Activated naive CD4-positive, alpha-beta T cell (primary cell): ENCODE results near the gene TMEM87B.
"Not testable (repeated sequence)": the region's sequence is repeated elsewhere in the genome, so short reads cannot be mapped to it uniquely, and the experiment has no call there.

Experiments
- DNase-seq, 4 experiments: peaks; one replicate each; lab custom pipeline; 2025; lab: John Stamatoyannopoulos, UW

Gene TMEM87B

DNA sequence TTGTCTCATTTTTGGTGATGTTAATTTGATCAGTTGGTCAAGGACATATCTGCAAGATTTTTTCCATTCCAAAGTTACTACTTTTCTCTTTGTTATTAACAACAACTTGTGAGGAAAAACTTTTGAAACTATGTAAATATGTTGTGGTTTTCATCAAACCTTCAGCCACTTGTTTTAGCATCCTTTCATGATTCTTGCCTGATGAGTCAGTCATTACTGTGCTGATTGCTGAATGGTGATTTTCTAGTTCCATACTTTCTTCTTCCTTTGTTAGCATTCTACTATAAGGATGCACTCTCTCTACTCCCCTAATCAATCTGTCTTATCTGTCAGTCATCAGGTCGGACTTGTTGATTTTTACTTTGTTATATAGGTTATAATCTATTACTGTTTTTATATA is 10.9 kb downstream of the TMEM87B start:
- DNase-seq, result no peak

DNA sequence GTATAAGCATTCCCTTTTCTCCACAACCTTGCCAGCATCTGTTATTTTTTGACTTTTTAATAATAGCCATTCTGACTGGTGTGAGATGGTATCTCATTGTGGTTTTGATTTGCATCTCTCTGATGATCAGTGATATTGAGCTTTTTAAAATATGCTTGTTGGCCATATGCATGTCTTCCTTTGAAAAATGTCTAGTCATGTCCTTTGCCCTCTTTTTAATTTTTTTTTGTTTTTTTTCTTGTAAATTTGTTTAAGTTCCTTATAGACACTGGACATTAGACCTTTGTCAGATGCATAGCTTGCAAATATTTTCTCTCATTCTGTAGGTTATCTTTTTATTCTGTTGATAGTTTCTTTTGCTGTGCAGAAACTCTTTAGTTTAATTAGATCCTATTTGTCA is 14.7 kb downstream of the TMEM87B start:
- not testable (repeated sequence) for DNase-seq

DNA sequence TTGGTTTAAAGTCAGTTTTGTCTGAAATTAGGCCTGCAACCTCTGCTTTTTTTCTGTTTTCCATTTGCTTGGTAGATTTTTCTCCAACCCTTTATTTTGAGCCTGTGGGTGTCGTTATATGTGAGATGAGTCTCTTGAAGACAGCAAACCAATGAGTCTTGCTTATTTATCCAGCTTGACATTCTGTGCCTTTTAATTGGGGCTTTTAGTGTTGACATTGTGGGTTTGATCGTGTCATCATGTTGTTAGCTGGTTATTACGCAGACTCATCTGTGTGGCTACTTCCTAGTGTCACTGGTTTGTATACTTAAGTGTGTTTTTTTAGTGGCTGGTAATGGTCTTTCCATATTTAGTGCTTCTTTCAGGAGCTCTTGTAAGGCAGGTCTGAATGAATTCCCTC is 18.8 kb downstream of the TMEM87B start:
- no peak for DNase-seq

DNA sequence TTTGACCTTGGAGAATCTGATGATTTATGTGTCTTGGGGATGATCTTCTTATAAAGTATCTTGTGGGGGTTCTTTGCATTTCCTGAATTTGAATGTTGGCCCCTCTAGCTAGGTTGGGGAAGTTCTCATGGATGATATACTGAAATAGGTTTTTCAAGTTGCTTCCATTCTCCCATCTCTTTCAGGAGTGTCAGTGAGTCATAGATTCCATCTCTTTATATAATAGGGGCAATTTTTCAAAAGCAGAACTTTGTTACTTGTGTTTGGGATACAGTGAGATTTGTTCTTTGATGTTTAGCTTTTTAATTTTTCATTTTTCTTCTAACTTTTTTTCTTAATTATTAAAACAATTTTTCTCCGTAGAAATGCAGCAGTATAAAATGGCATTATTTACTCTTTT is 19.4 kb downstream of the TMEM87B start:
- DNase-seq, result no peak

DNA sequence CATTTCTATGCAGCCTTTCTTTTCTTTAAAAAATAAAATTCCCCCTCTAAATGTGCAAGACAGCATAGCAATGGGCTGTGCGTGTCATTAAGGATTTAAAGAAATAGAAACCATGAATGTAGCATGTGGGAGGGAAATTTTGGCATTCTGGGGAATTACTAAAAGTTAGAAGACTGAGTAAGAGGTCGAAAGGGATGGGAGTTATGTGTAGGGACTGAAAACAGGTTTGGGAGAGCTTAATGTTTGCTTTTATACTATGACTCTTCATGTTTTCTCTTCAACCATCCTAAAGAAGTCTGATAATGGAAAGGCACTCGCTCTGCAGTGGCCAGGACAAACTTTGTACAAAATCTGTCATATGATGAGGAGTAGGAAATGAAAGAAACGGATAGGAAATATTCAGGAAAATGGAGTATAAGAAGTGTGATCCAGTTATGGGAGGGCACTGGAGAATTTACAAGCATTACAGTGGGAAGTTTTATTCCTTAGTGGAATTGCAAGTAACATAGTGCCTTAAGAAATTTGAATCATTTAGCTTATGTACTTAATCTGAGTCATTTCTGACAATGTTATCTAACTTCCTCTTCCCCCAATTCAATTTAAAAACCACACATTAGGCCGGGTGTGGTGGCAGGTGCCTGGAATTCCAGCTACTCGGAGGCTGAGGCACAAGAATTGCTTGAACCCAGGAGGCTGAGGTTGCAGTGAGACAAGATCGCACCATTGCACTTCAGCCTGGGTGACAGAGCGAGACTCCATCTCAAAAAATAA is 20.6 kb downstream of the TMEM87B start:
- no peak for DNase-seq

DNA sequence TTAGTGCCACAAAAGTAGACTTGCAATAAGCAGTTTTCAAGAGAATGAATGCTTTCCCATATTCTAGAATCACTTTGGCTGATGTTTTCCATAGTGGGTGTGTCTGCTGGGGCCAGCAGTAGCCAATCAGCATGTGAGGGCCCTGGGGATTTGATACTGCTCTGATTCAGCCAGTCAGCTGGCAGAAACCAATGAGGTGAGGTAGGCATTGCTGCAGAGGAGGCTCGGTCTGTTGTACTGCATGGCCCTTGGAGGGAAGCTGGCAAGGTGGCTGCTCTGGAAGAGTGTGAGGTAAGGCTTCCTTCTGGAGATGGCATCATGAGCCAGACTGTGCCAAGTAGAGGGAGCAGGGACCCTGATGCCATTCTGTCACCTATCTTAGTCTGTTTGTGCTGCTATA is 22.7 kb downstream of the TMEM87B start:
- DNase-seq, result no peak

DNA sequence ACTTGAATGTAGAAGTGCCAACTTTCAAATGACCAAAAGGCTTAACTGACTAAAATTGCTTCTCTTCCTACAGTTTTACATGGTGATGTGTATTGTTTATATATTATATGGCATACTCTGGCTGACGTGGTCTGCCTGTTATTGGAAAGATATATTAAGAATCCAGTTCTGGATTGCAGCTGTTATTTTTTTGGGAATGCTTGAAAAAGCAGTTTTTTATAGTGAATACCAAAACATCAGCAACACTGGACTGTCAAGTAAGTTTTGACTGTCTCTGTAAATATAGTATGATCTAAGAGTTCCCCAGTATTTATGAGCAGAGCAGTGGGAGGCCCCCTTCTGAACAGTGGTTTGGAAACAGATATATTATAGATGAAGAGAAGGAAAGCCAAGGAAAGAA is 26.2 kb downstream of the TMEM87B start:
- no peak for DNase-seq

DNA sequence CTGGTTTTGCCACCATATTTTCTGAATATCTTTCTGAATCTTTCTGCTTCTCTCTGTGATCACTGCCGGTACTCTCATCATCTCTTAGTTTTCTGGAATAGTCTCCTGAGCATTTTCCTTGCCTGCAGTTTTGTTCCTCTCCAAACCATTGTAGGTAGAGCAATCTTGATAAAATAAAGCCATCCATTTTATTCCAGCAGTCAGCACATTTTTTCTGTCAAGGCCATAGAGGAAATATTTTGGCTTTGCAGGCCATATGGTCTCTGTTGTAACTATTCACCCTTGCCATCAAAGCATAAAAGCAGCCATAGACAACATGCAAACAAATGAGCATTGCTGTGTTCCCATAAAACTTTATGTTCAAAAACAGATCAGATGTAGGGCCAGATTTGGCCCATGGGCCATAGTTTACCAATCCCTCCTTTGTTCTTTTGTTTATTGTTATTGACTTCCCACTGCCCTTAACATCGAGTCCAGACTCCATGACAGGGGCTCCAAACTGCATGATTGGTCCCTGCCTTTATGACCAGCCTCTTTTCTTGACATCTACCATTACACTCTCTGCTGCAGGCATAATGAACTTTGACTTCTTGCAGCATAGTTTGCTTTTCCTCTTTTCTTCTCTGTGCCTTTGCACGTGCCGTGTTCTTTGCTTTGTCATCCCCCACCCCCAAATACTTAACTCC is 29.8 kb downstream of the TMEM87B start:
- no peak for DNase-seq

DNA sequence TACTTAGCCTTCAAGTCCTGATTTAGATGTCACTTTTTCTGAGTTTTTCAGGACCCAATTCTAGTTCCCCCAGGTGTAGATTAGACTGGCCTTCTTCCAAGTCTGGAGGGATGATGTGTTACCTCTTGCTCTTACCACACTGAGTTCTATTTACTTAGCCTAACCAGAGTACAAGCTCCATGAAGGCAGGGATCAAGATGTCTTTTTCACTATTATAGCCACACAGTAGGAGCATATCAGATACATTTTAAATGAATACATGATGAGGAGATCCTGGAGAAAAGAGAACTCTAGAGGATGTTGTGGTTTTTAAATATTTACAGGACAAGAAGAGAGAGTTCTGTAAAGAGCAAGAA is 30.3 kb downstream of the TMEM87B start:
- DNase-seq, result no peak

DNA sequence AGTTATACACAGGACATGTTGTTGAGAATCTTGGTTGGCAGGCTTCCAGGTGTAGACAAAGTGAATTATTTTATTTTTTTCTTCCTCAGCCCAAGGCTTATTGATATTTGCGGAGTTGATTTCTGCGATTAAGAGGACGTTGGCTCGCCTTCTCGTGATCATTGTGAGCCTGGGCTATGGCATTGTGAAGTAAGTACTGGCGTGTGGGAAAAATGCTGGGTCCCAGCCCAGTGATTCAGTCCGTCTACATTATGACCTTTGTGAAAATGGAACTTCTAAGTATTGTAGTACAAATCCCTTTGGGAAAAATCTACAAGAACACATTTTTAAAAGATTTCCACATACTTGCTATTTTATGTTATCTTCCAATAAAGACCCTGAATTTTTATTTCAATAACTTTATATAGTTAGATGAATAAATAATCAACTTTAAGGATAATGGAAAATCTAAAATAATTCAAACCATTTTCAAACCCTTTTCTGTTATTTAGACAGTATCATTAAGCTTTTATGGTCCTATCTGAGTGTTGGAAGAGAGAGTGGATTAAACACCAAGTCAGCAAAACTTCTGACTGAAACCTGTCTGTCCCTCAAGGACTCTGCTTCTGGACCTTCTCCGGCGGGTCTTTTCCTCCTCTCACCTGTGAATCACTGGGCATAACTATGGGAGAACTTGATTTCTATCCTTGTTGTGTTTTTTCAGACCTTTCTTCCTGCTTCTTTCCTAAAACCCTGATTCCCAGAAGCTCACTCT is 31.0 kb downstream of the TMEM87B start:
- DNase-seq, result no peak

DNA sequence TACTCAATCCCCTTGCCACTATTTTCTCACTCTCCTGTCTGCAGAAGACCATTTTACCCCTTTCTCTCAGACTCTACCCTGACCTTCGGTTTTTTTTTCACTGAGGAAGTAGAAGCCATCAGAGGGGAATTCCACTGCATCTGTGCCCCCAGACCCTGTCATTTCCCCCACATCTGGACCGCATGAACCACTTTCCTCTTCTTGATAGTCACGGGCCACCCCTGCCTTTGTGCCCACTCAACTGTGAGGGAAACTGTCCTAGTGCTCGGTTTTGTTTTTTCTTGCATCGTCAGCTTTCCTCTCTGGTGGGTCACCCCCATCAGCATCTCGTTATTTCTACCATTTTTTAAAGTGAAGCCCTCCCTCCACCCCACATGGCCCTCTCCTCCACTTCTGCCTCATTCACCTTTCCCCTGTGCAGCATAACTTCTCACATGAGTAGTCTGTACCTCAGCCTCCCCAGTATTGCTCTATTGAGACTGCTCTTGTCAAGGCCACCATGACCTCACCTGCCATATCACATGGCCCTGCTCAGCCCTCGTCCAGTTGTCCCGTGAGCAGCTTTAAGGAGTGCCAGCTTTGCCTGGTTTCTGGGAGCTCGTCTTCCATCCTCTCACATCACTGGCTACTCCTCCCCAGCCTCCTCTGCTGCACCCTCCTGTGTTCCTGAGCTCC is 32.4 kb downstream of the TMEM87B start:
- DNase-seq, result no peak

DNA sequence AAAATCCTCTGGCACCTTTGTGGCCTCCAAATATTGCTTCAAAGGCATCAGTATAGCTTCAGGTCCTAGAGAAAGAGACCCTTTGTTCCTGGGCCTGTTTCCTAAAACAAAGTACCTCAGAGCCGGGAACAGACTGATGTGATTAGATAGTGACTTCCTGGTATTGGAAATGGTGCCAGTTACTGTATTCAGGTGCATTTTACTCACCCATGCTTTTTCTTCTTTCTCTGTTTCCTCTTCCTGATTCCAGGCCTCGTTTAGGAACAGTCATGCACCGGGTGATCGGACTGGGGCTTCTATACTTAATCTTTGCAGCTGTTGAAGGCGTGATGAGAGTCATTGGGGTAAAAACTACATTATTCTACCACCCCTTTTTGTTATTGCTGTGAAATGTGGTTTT is 34.3 kb downstream of the TMEM87B start:
- no peak for DNase-seq

DNA sequence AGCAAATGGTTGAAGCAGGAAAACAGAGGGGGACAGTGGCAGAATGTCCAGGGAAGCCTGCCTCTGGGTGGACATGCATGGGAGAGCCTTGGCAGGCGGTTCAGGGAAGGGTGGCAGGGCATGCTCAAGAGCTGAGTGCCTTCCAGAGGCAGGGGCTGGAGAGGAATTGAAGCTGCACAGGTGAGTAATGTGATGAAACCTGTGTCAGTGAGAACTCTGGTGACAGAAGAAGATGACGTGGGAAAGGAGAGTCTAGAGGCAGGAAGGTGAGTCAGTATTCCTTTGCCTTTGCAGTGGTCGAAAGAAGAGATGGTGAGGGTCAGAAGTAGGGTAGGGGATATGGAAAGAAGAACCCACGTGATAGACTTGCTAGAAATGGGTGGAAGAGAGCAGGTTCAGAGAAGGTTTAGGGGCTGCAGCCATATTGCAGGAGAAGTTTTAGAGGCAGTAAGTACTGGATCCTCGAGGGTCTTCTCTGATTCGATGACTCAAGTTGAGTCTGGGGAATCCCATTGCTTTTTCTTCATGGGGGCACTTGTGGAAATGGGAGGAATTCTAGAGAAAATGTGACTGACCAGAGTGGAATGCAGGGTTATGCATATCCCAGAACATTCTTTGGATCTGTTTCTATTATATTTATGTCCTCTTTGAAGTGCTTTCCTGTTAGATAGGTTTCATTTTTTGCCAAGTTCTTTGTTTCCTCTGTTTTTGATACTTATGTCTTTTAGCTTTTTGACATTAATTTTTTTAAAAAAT is 37.4 kb downstream of the TMEM87B start:
- no peak for DNase-seq

DNA sequence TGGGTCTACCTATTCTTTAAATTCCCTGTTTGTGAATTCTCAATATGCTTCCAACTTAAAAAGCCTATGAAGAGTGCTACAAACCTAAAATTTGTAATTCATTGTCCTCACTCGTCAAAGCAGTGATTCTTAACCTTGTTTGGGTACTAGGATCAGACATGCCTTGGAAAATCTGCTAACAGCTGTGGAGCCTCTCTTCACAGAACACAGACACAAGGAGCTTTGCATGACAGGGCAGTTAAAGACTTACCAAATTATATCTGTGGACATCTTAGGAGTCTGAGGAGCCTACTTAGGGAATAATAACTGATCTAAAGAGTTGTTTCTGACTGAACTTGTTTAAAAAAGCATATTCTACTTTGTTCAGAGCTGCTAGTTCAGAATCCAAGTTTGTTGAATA is 38.1 kb downstream of the TMEM87B start:
- DNase-seq, result no peak

DNA sequence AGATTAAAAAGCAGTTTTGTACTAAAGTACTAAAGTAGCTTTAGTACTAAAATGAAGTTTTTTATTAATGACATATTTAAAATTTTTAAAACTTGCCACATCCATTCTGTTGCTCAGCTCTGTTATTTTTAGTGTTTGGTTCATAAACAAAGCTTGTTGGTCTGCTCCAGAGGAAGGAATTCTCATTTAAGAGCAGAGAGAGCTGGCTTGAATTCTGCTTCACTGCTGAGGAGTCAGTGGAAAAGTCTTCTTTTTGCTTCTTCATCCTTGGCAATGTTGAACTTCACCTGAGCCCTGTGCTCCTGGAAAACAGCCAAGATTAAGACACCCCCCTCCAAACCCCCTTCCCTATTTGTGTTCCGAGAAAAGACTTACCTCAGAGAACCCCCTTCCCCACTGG is 40.6 kb downstream of the TMEM87B start:
- DNase-seq, result no peak

DNA sequence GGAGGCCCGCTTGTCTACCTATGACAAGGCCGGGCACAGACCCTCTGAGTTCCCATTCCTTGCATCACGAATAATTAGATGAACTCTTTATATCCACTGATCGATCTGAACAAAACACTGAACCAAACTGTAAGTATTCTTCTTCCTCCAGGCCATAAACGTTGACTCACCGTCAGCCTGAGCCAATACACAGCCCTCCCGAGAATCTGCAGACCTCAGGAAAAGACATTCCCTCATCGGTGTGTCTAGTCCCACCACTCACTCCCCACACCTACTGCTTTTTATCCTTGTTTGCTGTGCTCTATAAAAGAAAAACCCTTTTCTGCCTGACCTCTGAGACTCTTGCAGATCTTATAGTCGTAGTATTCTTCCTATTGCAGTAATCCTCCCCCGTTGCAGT is 41.0 kb downstream of the TMEM87B start:
- no peak for DNase-seq

DNA sequence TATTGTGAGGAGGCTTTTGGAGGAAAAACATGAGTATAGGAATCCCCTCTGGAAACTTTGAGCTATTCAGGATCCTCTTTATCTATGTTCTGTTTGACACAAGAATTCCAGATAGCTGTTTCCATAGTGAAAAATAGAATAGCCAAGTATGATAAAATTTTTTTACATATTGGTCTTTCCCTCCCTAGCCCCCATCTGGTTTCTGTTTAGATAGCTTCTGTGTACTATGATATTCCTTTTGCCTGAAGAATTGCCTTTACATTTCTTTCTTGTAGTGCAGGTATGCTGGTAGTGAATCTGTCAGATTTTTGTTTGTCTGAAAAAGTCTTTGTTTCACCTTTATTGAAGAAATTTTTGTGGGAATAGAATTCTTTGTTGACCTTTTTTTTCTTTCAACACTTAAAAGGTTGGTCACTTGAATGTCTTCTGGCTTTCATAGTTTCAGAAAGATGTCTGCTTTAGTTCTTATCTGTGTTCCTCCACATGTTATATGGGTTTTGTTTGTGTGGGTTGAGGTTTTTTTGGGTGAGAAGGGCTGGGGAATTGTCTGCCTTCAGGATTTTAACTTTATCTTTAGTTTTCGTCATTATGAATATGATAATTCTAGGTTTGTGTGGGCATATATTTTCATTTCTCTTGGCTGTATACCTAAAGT is 53.2 kb downstream of the TMEM87B start:
- DNase-seq, result no peak

DNA sequence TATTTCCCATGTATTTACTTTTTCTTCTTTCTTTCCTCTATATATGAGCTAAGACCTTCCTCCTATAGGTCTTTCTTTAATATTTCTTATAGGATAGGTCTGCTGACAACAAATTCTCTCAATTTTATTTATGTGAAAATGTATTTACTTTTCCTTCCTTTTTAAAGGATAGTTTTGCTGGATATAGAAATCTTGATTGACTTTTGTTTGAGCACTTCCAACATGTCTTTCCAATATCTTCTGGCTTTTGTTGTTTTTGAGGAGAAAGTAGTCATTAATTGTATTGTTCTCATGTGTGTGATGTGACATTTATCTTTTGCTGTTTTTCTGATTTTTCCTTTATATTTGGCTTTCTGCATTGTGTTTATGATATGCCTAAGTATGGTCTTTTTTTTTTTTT is 54.2 kb downstream of the TMEM87B start:
- no peak for DNase-seq

DNA sequence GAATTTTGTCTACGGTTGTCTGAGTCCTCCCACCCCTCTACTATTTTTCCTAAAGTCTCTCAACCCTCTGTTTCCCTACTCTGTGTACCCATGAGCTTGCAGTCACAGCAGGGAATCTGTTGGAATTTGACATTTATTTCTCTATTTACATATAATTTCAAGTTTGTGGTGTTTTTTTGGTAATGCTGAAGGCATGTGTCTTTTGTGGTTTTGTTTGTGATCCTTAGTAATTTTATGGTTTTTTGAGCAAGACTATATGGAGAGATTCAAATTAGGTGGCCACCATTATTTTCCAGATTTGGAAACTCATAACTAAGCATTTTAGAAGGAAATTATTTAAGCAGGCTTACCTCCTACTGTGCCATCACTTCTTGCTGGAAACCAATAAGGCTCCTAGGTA is 55.9 kb downstream of the TMEM87B start:
- no peak for DNase-seq

DNA sequence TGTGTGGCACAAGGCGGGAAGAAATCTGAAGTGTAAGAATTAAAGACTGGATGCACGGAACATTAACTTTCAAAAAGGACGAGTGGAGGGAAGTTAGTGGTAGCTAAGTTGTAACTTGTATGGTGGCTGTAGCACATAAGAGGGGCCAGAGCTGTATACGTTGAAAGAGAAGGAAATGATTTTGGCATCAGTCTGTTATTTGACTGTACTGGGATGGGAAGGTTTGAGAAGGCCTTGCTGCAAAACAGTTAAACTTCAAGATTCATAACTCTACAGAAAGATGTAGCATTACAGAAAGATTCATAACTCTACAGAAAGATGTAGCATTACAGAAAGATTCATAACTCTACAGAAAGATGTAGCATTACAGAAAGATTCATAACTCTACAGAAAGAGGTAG is 58.3 kb downstream of the TMEM87B start:
- not testable (repeated sequence) for DNase-seq

DNA sequence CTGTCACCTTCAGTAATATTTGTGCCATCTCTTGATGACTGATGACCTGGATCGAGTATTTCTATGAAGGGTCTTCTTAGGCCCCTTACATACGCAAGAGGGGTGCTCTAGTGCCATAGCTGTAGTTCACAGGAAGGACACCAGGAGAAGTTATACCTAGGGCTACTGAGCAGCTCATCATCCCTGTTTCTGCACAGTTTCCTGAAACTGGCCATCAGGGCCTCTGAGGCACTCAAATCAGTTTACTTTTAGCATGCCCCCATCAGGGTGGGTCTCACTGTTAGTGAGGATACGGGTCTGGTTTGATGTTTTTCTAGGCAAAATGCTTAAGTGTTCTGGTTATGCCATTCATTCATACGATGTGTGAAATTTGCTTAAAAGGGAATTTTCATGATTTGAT is 63.1 kb downstream of the TMEM87B start:
- no peak for DNase-seq
